Caco-2 (cell line): ENCODE results near the gene GPER1. TPM values are rescaled to one million over a fixed set of nuclear protein-coding genes. Genes with fewer than 3 reads are reported as not detected.

Experiments used
- BruUV-seq: library from RNA; stranded (reverse); fragments of 400-500 nt; replicated peaks from 2 replicates; lab custom pipeline; 2021; lab: Mats Ljungman, UMichigan
- CTCF ChIA-PET: fragments of 300-600 bp; sonication (Branson Sonifier 250); formaldehyde crosslinking; loops from one replicate; lab custom pipeline; 2022; ENCODE audit warnings: antibody characterized with exemption; lab: Charles Lee
- POLR2A ChIA-PET: fragments of 300-600 bp; sonication (Branson Sonifier 250); formaldehyde crosslinking; loops from one replicate; lab custom pipeline; 2022; ENCODE audit warnings: antibody characterized with exemption; lab: Charles Lee
- DNase-seq, 2 experiments: peaks; one replicate each; pipeline versions ENCODE4 v3.0.0 to v3.0.0-alpha.2; 2020 to 2022
- H3K27me3 ChIP-seq: replicated peaks from 2 replicates; pipeline ENCODE4 v1.6.0; 2011; ENCODE audit warnings: low read length; ENCODE audit not compliant: control insufficient read depth, insufficient read depth
- H3K36me3 ChIP-seq: 2 replicates; pipeline ENCODE4 v1.5.1; 2011; ENCODE audit warnings: low read length; ENCODE audit not compliant: control insufficient read depth, insufficient read depth
- H3K4me1 ChIP-seq: fragments of 250-450 bp; sonication (Bioruptor Pico); 2 replicates; pipeline ENCODE4 v1.5.1; 2020; ENCODE audit warnings: mild to moderate bottlenecking
- H3K4me3 ChIP-seq: 2 replicates; pipeline ENCODE4 v1.5.1; 2011; ENCODE audit warnings: low read depth, mild to moderate bottlenecking, control low read depth, low read length
- H3K9me3 ChIP-seq: fragments of 250-450 bp; sonication (Bioruptor Pico); 2 replicates; pipeline ENCODE4 v1.5.1; 2020; ENCODE audit warnings: mild to moderate bottlenecking, moderate library complexity
- H3K27ac Mint-ChIP-seq: one replicate; pipeline ENCODE4 v1.8.0; 2022; ENCODE audit warnings: mixed read lengths; ENCODE audit not compliant: unreplicated experiment
- H3K27me3 Mint-ChIP-seq: one replicate; pipeline ENCODE4 v1.8.0; 2022; ENCODE audit warnings: mixed read lengths; ENCODE audit not compliant: insufficient read depth, unreplicated experiment
- H3K36me3 Mint-ChIP-seq: one replicate; pipeline ENCODE4 v1.8.0; 2022; ENCODE audit warnings: mild to moderate bottlenecking, mixed read lengths; ENCODE audit not compliant: insufficient read depth, unreplicated experiment
- H3K4me1 Mint-ChIP-seq: one replicate; pipeline ENCODE4 v1.8.0; 2022; ENCODE audit warnings: low read depth, mixed read lengths; ENCODE audit not compliant: unreplicated experiment
- H3K4me3 Mint-ChIP-seq: one replicate; pipeline ENCODE4 v1.8.0; 2022; ENCODE audit warnings: mild to moderate bottlenecking, moderate library complexity, mixed read lengths; ENCODE audit not compliant: unreplicated experiment
- H3K9me3 Mint-ChIP-seq: one replicate; pipeline ENCODE4 v1.8.0; 2022; ENCODE audit warnings: mixed read lengths; ENCODE audit not compliant: unreplicated experiment
- intact Hi-C: fragments of 100-400 bp; cut with micrococcal nuclease; formaldehyde crosslinking; loops from one replicate; pipeline ENCODE4 v1.10.0; 2022; ENCODE audit not compliant: unreplicated experiment
- total RNA-seq: library from RNA; stranded (reverse); gene quantifications from 2 replicates; pipeline ENCODE4 v1.2.3, GENCODE V29; 2022
- TF ChIP-seq, protein P1 (sequence below), 2 experiments: fragments of 200-600 bp in 1 of 2; IDR thresholded peaks; 1 replicate in 1 of 2; 2 replicates in 1 of 2; pipeline versions ENCODE4 v1.5.1 to v1.8.0; 2011 to 2022; ENCODE audit warnings: antibody characterized with exemption in 1 of 2, control low read depth in 1 of 2, inconsistent platforms in 1 of 2, low read depth in 1 of 2, low read length in 1 of 2, mild to moderate bottlenecking in 1 of 2, moderate library complexity in 1 of 2; ENCODE audit not compliant: insufficient read depth in 1 of 2, severe bottlenecking in 1 of 2, unreplicated experiment in 1 of 2

GPER1 gene
- total RNA-seq, 1 experiment from 2014 or later, result 0.25 TPM

DNA sequence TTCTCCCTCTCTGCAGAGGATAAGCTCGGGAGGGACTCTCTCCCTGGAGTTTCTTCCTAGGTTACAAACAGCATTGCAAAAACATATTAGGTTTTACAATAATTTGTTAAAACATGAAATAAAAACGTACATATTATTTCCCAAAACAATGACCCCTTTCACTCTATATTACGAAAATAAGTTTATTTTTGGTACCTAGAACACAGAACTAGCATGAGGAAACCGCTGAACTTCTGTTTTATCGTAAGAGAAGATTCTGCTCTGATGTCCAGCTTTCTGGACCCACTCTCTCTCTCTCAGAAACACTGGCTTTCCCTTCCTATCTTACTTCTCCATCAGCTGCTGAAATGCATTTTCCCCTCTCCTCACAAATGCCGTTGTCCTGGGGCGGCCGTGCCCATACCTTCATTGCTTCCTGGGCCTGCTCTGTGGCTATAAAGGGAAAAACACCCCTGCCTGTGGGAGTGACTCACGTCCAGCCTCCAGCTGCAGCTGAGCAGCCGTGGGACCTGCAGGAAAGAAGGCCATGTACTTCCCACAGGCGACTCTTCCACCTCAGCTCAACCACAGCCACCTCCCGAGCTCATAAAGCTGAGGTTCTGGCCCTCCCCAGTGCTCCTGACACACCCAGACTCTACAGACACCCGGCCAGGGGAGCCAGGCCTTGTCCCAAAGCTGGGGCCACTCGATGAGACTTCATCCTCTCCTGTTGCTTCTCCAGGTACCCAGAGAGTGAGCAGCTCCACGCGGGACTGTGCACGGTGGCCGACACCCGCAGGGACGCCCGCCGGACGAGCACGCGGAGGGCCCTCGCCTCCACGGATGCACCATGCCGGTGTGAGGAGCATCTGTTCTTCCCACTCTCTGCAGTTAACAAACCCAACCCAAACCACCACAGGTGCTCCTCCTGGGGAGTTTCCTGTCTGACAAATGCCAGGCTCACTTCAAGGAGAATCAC is 3.1 kb downstream of the GPER1 start:
- Histone ChIP-seq H3K36me3 (no peaks in the 10 kb centered on the region), H3K9me3 (no peaks in the 10 kb centered on the region), H3K4me1 (no peaks in the 10 kb centered on the region), H3K4me3 (no peak overlapping the region), H3K27me3 (no peaks in the 10 kb centered on the region)
- no peak for DNase-seq
- TF ChIP-seq, protein P1, sequence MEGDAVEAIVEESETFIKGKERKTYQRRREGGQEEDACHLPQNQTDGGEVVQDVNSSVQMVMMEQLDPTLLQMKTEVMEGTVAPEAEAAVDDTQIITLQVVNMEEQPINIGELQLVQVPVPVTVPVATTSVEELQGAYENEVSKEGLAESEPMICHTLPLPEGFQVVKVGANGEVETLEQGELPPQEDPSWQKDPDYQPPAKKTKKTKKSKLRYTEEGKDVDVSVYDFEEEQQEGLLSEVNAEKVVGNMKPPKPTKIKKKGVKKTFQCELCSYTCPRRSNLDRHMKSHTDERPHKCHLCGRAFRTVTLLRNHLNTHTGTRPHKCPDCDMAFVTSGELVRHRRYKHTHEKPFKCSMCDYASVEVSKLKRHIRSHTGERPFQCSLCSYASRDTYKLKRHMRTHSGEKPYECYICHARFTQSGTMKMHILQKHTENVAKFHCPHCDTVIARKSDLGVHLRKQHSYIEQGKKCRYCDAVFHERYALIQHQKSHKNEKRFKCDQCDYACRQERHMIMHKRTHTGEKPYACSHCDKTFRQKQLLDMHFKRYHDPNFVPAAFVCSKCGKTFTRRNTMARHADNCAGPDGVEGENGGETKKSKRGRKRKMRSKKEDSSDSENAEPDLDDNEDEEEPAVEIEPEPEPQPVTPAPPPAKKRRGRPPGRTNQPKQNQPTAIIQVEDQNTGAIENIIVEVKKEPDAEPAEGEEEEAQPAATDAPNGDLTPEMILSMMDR (IDR thresholded peaks at IDR 0.05; ENCODE audit: insufficient read depth in 1 of 2, low read depth in 1 of 2, low read length in 1 of 2, severe bottlenecking in 1 of 2, unreplicated experiment in 1 of 2), result no peak
- POLR2A ChIA-PET, result no interaction called here
- H3K27ac Mint-ChIP-seq, result no peak overlapping the region
- H3K4me1 Mint-ChIP-seq, result no peaks in the 10 kb centered on the region
- H3K27me3 Mint-ChIP-seq, result no peaks in the 10 kb centered on the region
- H3K4me3 Mint-ChIP-seq, result no peak overlapping the region
- intact Hi-C loops, result no loop called here
- H3K9me3 Mint-ChIP-seq, result no peaks in the 10 kb centered on the region
- BruUV-seq, result no TSS peak
- peaks cover 6% of the 10 kb centered on the region for H3K36me3 Mint-ChIP-seq
- CTCF ChIA-PET, result no interaction called here

DNA sequence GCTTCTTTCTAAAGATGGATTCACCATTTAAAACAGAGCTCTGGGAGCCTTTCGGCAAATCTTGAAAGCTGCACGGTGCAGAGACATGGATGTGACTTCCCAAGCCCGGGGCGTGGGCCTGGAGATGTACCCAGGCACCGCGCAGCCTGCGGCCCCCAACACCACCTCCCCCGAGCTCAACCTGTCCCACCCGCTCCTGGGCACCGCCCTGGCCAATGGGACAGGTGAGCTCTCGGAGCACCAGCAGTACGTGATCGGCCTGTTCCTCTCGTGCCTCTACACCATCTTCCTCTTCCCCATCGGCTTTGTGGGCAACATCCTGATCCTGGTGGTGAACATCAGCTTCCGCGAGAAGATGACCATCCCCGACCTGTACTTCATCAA is 3.7 kb downstream of the GPER1 start:
- Histone ChIP-seq H3K9me3 (no peaks in the 10 kb centered on the region), H3K4me3 (no peak overlapping the region), H3K27me3 (no peaks in the 10 kb centered on the region), H3K36me3 (no peaks in the 10 kb centered on the region), H3K4me1 (no peaks in the 10 kb centered on the region)
- TF ChIP-seq, protein P1 (IDR thresholded peaks at IDR 0.05; ENCODE audit: insufficient read depth in 1 of 2, low read depth in 1 of 2, low read length in 1 of 2, severe bottlenecking in 1 of 2, unreplicated experiment in 1 of 2), result no peak
- DNase-seq, result no peak
- Mint-ChIP-seq H3K36me3 (peaks cover 6% of the 10 kb centered on the region), H3K4me1 (no peaks in the 10 kb centered on the region), H3K27ac (no peak overlapping the region), H3K4me3 (no peak overlapping the region), H3K27me3 (no peaks in the 10 kb centered on the region), H3K9me3 (no peaks in the 10 kb centered on the region)
- BruUV-seq, result no TSS peak
- POLR2A ChIA-PET, result no interaction called here
- CTCF ChIA-PET, result no interaction called here
- intact Hi-C loops, result no loop called here

DNA sequence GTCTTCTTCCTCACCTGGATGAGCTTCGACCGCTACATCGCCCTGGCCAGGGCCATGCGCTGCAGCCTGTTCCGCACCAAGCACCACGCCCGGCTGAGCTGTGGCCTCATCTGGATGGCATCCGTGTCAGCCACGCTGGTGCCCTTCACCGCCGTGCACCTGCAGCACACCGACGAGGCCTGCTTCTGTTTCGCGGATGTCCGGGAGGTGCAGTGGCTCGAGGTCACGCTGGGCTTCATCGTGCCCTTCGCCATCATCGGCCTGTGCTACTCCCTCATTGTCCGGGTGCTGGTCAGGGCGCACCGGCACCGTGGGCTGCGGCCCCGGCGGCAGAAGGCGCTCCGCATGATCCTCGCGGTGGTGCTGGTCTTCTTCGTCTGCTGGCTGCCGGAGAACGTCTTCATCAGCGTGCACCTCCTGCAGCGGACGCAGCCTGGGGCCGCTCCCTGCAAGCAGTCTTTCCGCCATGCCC is 4.3 kb downstream of the GPER1 start:
- CTCF ChIA-PET, result no interaction called here
- DNase-seq, result no peak
- H3K27me3 Mint-ChIP-seq, result no peaks in the 10 kb centered on the region
- H3K27ac Mint-ChIP-seq, result no peak overlapping the region
- no peaks in the 10 kb centered on the region for H3K9me3 ChIP-seq
- BruUV-seq, result no TSS peak
- H3K4me1 ChIP-seq, result no peaks in the 10 kb centered on the region
- POLR2A ChIA-PET, result no interaction called here
- H3K4me3 ChIP-seq, result no peak overlapping the region
- no peaks in the 10 kb centered on the region for H3K27me3 ChIP-seq
- no peaks in the 10 kb centered on the region for H3K9me3 Mint-ChIP-seq
- no peak overlapping the region for H3K4me3 Mint-ChIP-seq
- TF ChIP-seq, protein P1 (IDR thresholded peaks at IDR 0.05; ENCODE audit: insufficient read depth in 1 of 2, low read depth in 1 of 2, low read length in 1 of 2, severe bottlenecking in 1 of 2, unreplicated experiment in 1 of 2), result no peak
- H3K36me3 Mint-ChIP-seq, result peaks cover 6% of the 10 kb centered on the region
- intact Hi-C loops, result no loop called here
- H3K4me1 Mint-ChIP-seq, result no peaks in the 10 kb centered on the region
- no peaks in the 10 kb centered on the region for H3K36me3 ChIP-seq
